CD4-positive, CD25-positive, alpha-beta regulatory T cell (primary cell): ENCODE measurements around the gene CBX4. TPM values are rescaled to one million over a fixed set of nuclear protein-coding genes. Genes with fewer than 3 reads are reported as not detected.
"Not testable (repeated sequence)": the region's sequence is repeated elsewhere in the genome, so short reads cannot be mapped to it uniquely, and the experiment has no call there.

ENCODE experiments used
- ATAC-seq, 2 donors: fragments of 150-1000 bp; cut with Tn5 transposase; one replicate each; pipeline ENCODE4 v1.10.0; 2021; ENCODE audit warnings: low read depth in 2 of 2, moderate number of reproducible peaks in 2 of 2, moderate library complexity in 1 of 2
- DNase-seq, 3 donors: peaks; one replicate each; pipeline versions ENCODE4 v3.0.0 to v3.0.0-alpha.2; 2012 to 2022; ENCODE audit warnings: mixed read lengths in 1 of 3
- H3K27ac ChIP-seq: one replicate; pipeline ENCODE4 v1.7.0; 2013; ENCODE audit warnings: mild to moderate bottlenecking, low read length; ENCODE audit not compliant: insufficient read depth, poor library complexity, severe bottlenecking
- H3K27me3 ChIP-seq: one replicate; pipeline ENCODE4 v1.7.0; 2013; ENCODE audit warnings: low read length; ENCODE audit not compliant: control insufficient read depth, insufficient read depth
- H3K36me3 ChIP-seq: one replicate; pipeline ENCODE4 v1.7.0; 2013; ENCODE audit warnings: mild to moderate bottlenecking, low read length, moderate library complexity; ENCODE audit not compliant: control insufficient read depth, insufficient read depth
- H3K4me1 ChIP-seq: 2 replicates; pipeline ENCODE4 v1.7.0; 2013; ENCODE audit warnings: mild to moderate bottlenecking, low read length; ENCODE audit not compliant: insufficient read depth, control insufficient read depth, poor library complexity, severe bottlenecking
- H3K4me3 ChIP-seq: one replicate; pipeline ENCODE4 v1.7.0; 2013; ENCODE audit warnings: low read depth, mild to moderate bottlenecking, low read length, moderate library complexity
- H3K9me3 ChIP-seq, 2 experiments: 1 replicate in 1 of 2; 2 replicates in 1 of 2; pipeline ENCODE4 v1.7.0; 2013; ENCODE audit warnings: low read length in 2 of 2, mild to moderate bottlenecking in 1 of 2, moderate library complexity in 1 of 2; ENCODE audit not compliant: control insufficient read depth in 2 of 2
- H3K27ac Mint-ChIP-seq, 3 donors: one replicate each; pipeline ENCODE4 v1.8.0; 2020 to 2022; ENCODE audit warnings: mild to moderate bottlenecking in 3 of 3, mixed read lengths in 3 of 3, moderate library complexity in 2 of 3
- H3K27me3 Mint-ChIP-seq: one replicate; pipeline ENCODE4 v1.8.0; 2022; ENCODE audit warnings: mild to moderate bottlenecking, mixed read lengths
- H3K36me3 Mint-ChIP-seq: one replicate; pipeline ENCODE4 v1.8.0; 2020; ENCODE audit warnings: mixed read lengths
- H3K4me1 Mint-ChIP-seq, 4 donors: one replicate each; pipeline ENCODE4 v1.8.0; 2020 to 2022; ENCODE audit warnings: mixed read lengths in 4 of 4, mild to moderate bottlenecking in 1 of 4
- H3K4me3 Mint-ChIP-seq, 4 donors: one replicate each; pipeline ENCODE4 v1.8.0; 2020 to 2022; ENCODE audit warnings: mild to moderate bottlenecking in 4 of 4, mixed read lengths in 4 of 4, moderate library complexity in 3 of 4
- H3K9me3 Mint-ChIP-seq, 7 donors: one replicate each; pipeline ENCODE4 v1.8.0; 2020 to 2022; ENCODE audit warnings: mixed read lengths in 7 of 7, mild to moderate bottlenecking in 3 of 7, moderate library complexity in 2 of 7
- polyA plus RNA-seq, 4 donors: library from polyadenylated mRNA; unstranded; fragments of 300-500 nt; fragmentation: Illumina TruSeq; gene quantifications; one replicate each; pipeline ENCODE4 v1.2.3, GENCODE V29; 2021
- total RNA-seq: library from RNA; stranded (reverse); gene quantifications from one replicate; pipeline ENCODE4 v1.2.3, GENCODE V29; 2022

The CBX4 gene
- total and polyA plus RNA-seq, 5 donors from 2014 or later, result 2.9 to 137 (median 5.9) TPM

DNA sequence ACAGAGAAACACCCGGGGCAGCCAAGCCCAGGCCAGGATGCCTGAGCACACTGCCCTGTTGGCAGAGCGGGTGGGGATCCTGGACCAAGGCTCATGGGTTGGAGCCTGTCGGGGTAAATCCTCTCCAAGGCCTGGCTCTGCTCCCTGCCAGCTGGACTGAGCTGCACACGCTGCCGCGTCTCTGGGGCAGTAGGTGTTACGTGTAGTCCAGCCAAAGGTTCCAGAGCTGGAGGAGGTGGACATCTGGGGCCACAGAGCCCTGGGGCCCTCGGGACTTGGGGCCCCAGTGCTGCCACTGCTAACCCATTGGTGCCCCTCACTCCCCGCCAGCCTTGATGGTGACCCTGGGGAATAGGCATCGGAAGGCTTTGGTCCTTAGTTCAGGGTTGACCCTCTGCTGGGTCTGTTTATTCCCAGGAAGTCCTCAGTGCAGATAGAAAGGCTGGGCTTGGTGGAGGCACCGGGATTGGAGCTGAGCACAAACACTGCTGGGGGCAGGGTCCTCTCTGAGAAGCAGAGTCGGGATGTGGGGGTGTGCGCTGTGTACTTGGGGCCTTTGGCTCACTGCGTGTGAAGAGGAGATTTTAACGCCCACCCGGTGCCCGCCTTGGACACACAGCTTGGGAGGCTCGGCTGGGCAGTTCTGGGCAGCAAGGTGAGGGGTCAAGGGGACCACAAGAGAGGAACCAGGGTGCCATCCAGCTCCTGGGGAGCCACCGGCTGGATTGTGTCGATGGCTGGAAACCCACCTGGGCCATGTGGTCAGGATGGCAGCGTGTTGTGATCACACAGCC lies 16.3 kb upstream of the CBX4 start:
- no peak overlapping the region for H3K4me3 Mint-ChIP-seq
- H3K36me3 Mint-ChIP-seq, result no peaks in the 10 kb centered on the region
- peaks cover 2% of the 10 kb centered on the region for H3K27me3 ChIP-seq
- H3K4me1 Mint-ChIP-seq, result peaks cover 0 to 7% (median 0%) of the 10 kb centered on the region in 4 donors
- H3K27ac ChIP-seq, result no peak overlapping the region
- peaks cover 3% of the 10 kb centered on the region for H3K4me1 ChIP-seq
- peaks cover 0 to 1% (median 0%) of the 10 kb centered on the region in 7 donors for H3K9me3 Mint-ChIP-seq
- peaks cover 19% of the 10 kb centered on the region for H3K27me3 Mint-ChIP-seq
- no peak overlapping the region for H3K4me3 ChIP-seq
- DNase-seq, result no peak
- H3K27ac Mint-ChIP-seq, result no peak overlapping the region
- no peak for ATAC-seq
- no peaks in the 10 kb centered on the region for H3K36me3 ChIP-seq
- H3K9me3 ChIP-seq, result no peaks in the 10 kb centered on the region

DNA sequence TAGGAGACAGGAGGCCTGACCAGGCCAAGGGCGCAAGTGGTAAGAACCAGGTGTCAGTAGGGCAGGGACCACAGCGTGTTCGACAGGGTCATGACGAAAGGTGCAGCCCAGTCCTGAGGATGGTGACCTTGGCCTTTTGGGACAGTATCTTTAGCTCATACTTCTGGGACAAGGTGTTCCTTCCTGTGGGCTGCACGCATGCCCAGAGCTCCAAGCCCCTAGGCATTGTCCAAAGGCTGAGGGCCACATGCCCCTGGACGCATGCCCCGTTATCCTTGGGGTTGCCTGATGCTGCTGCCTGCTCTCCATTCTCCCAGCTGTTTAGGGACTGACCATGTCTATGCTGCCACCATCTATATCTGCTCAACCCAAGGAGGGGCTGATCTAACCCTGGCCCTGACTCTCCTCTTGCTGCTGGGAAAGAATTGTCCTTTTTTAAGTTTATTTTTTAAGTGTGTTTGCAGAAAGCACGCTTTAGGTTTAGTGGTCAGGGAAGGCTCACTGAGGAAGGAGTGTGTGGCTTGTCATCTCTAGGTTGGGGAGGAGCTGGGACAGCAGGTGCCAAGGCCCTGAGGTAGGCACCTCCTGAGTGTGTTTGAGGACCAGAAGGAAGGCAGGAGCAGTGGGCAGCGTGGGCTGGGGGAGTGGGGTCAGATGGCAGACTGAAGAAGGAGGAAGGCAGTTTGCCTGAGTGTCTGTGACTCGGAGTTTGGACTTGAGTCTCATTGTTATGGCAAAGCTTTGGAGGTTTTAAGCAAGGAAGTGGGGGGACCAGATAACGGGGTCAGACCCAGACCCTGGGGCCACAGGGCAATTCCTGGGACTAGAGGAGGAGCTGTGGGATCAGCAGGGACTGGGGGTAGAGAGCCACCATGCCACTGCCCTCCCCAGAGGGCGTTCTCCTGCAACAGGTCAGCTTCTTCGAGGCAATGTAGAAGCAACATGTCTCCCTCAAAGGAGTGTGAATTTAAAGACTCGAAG lies 15.1 kb upstream of the CBX4 start:
- Histone ChIP-seq H3K27me3 (peaks cover 2% of the 10 kb centered on the region), H3K36me3 (no peaks in the 10 kb centered on the region), H3K27ac (no peak overlapping the region), H3K4me1 (peaks cover 3% of the 10 kb centered on the region), H3K4me3 (no peak overlapping the region), H3K9me3 (no peaks in the 10 kb centered on the region)
- H3K4me1 Mint-ChIP-seq, result peaks cover 0 to 7% (median 0%) of the 10 kb centered on the region in 4 donors
- H3K9me3 Mint-ChIP-seq, result peaks cover 0 to 1% (median 0%) of the 10 kb centered on the region in 7 donors
- H3K4me3 Mint-ChIP-seq, result no peak overlapping the region
- no peaks in the 10 kb centered on the region for H3K36me3 Mint-ChIP-seq
- no peak overlapping the region for H3K27ac Mint-ChIP-seq
- H3K27me3 Mint-ChIP-seq, result peaks cover 26% of the 10 kb centered on the region
- no peak for DNase-seq
- no peak for ATAC-seq

DNA sequence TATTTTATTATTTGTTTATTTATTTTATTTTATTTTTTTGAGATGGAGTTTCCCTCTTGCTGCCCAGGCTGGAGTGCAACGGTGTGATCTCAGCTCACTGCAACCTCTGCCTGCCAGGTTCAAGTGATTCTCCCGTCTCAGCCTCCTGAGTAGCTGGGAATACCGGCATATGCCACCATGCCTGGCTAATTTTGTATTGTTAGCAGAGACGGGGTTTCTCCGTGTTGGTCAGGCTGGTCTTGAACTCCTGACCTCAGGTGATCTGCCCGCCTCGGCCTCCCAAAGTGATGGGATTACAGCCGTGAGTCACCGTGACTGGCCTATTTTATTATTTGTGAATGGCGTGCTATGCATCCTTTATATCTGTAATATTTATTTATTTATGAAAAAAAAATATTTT lies 13.9 kb upstream of the CBX4 start:
- not testable (repeated sequence) for H3K9me3 ChIP-seq, H3K4me1 Mint-ChIP-seq, H3K36me3 ChIP-seq, H3K4me3 ChIP-seq, H3K9me3 Mint-ChIP-seq, ATAC-seq, H3K4me1 ChIP-seq, H3K27me3 ChIP-seq, H3K27ac ChIP-seq, DNase-seq, H3K36me3 Mint-ChIP-seq, H3K27ac Mint-ChIP-seq, H3K4me3 Mint-ChIP-seq
- peaks cover 36% of the 10 kb centered on the region for H3K27me3 Mint-ChIP-seq

DNA sequence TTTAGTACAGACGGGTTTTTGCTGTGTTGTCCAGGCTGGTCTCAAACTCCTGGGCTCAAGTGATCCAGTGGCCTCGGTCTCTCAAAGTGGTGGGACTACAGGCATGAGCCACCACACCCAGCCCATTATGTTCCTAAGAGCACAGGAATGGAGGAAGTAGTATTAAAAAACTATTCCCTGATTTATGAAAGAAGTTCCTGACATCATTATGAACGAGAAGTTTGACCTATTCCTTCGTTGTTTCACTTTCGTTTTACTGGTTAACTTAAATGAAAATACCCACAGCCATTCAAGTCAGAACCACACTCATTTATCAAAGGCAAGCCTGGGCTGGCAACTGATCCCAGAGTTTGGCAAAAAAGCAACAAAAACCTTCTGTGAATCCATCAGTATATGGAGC lies 13.5 kb upstream of the CBX4 start:
- Mint-ChIP-seq H3K27me3 (peaks cover 36% of the 10 kb centered on the region), H3K36me3 (no peaks in the 10 kb centered on the region), H3K4me1 (peaks cover 0 to 7% (median 0%) of the 10 kb centered on the region in 4 donors), H3K4me3 (peak overlapping the region in 3 of 4 donors; percentile 22 to 66 (median 36)), H3K9me3 (peaks cover 0 to 1% (median 0%) of the 10 kb centered on the region in 7 donors), H3K27ac (no peak overlapping the region)
- ATAC-seq (no peak), DNase-seq (peak in 1 of 3 donors; percentile 62)
- peaks cover 7% of the 10 kb centered on the region for H3K27me3 ChIP-seq
- no peaks in the 10 kb centered on the region for H3K36me3 ChIP-seq
- H3K4me1 ChIP-seq, result peaks cover 3% of the 10 kb centered on the region
- no peak overlapping the region for H3K27ac ChIP-seq
- H3K9me3 ChIP-seq, result no peaks in the 10 kb centered on the region
- peak overlapping the region; percentile 61 for H3K4me3 ChIP-seq

DNA sequence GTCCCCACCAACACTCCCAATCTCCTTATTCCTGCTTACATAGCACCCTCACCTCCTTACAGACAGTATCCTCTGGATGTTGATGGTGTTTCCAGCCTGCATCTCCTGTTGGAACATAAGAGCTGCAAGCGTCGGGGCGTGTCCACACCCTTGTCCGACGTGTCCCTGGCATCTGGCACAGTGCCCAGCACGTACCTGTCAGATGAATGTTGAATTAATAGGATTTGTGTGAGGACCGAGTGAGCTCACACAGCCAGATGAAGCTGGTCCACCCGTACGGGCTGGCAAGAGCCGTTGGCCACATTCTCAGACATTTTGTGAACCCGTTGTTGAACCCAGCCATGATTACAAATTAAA lies 12.2 kb upstream of the CBX4 start:
- ATAC-seq (no peak), DNase-seq (no peak)
- Histone ChIP-seq H3K36me3 (no peaks in the 10 kb centered on the region), H3K27me3 (peaks cover 7% of the 10 kb centered on the region), H3K4me1 (peaks cover 3% of the 10 kb centered on the region), H3K9me3 (no peaks in the 10 kb centered on the region), H3K4me3 (no peak overlapping the region), H3K27ac (no peak overlapping the region)
- H3K27me3 Mint-ChIP-seq, result peaks cover 33% of the 10 kb centered on the region
- H3K9me3 Mint-ChIP-seq, result peaks cover 0 to 1% (median 0%) of the 10 kb centered on the region in 7 donors
- no peaks in the 10 kb centered on the region for H3K36me3 Mint-ChIP-seq
- peaks cover 0 to 7% (median 0%) of the 10 kb centered on the region in 4 donors for H3K4me1 Mint-ChIP-seq
- peak overlapping the region in 1 of 3 donors; percentile 11 for H3K27ac Mint-ChIP-seq
- H3K4me3 Mint-ChIP-seq, result no peak overlapping the region

DNA sequence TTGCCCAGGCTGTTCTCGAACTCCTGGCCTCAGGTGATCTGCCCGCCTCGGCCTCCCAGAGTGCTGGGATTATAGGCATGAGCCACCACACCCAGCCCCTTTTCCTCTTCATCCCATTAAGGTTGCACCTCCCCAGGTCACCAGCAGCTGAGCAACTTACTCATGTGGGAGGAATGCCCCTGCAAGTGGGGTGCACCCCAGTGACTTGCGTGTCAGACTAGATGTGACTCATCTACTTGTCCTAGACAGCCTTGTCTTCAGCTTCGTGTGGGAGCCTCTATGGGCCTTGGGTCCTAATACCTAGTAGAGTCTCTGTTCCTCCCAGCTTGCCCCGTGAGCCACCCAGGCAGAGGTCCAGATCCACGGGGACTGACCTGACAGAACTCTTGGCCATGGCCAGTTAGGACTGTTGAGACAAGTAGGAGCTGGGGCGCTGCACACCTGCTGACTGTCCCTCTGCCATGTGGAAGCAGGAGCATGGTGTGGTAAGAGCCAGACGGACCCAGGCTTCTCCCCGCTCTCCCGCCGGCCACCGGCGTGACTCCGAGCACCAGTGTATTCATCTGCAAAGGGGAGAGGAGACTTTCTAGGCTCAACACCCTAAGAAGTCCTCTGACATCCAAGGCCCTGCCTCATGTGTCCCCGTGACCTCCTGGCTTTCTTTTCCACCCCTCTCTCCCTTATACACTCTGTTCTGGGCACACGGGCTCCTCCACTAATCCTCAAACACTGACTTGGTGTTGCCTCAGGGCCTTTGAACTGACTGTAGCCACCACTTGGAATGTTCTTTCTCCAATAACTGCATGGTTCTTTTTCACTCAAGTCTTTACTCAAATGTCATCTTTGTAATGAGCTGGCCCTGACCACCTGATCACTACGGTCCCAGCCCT lies 11.6 kb upstream of the CBX4 start:
- Histone ChIP-seq H3K4me1 (peaks cover 3% of the 10 kb centered on the region), H3K4me3 (no peak overlapping the region), H3K36me3 (no peaks in the 10 kb centered on the region), H3K27me3 (peaks cover 9% of the 10 kb centered on the region), H3K9me3 (no peaks in the 10 kb centered on the region), H3K27ac (no peak overlapping the region)
- ATAC-seq (peak in 1 of 2 donors; percentile 34), DNase-seq (no peak)
- peaks cover 0 to 1% (median 0%) of the 10 kb centered on the region in 7 donors for H3K9me3 Mint-ChIP-seq
- peaks cover 0 to 7% (median under 1%) of the 10 kb centered on the region in 4 donors for H3K4me1 Mint-ChIP-seq
- peaks cover 38% of the 10 kb centered on the region for H3K27me3 Mint-ChIP-seq
- H3K36me3 Mint-ChIP-seq, result no peaks in the 10 kb centered on the region
- peak overlapping the region in 1 of 4 donors; percentile 21 for H3K4me3 Mint-ChIP-seq
- H3K27ac Mint-ChIP-seq, result peak overlapping the region in 1 of 3 donors; percentile 77

DNA sequence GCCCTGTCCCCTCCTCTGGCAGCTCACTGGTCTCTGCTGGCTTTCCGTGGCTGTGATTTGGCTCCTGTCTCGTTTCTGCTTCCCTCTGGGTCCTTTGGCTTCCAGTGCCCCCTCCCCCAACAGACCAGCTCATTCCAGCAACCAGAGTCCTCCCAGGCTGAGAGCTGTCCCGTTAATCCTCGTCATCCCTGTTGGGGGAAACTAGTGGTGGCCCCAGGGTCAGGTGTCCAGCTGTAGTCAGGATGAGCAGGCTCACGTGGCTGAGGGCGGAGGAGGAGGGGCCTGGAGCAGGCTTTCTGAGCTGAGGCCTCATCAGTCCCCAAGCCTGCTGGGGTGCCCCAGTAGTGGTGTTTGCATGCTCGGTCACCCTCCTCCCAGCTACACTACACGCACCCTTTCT lies 10.7 kb upstream of the CBX4 start:
- H3K27me3 ChIP-seq, result peaks cover 9% of the 10 kb centered on the region
- ATAC-seq (no peak), DNase-seq (no peak)
- no peaks in the 10 kb centered on the region for H3K36me3 Mint-ChIP-seq
- no peak overlapping the region for H3K4me3 ChIP-seq
- H3K27ac Mint-ChIP-seq, result no peak overlapping the region
- H3K36me3 ChIP-seq, result no peaks in the 10 kb centered on the region
- H3K27me3 Mint-ChIP-seq, result peaks cover 38% of the 10 kb centered on the region
- H3K9me3 Mint-ChIP-seq, result no peaks in the 10 kb centered on the region
- no peak overlapping the region for H3K27ac ChIP-seq
- peaks cover 7% of the 10 kb centered on the region for H3K4me1 ChIP-seq
- no peaks in the 10 kb centered on the region for H3K9me3 ChIP-seq
- H3K4me3 Mint-ChIP-seq, result no peak overlapping the region
- peaks cover 0 to 15% (median under 1%) of the 10 kb centered on the region in 4 donors for H3K4me1 Mint-ChIP-seq
